ENCODE data around the gene ARL10.

DNA sequence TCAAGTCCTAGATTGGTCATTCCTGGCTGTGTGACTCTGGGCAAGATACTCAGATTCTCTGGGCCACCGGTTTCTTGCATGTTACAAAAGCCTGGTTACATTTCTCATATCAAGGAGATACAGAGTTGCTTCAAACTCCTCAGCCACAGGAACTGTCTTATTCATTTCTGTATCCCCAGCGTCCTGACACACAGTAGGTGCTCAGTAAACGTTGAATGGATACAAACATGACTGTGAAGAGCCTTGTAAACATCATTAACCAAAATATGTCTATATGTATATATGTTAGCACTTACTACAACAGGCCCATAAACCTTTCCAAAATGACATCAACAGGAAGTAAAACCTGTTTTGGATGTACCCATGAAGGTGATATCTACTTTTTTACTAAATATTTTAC is 49.4 kb downstream of the ARL10 start:
- TF ChIP-seq, protein P1, sequence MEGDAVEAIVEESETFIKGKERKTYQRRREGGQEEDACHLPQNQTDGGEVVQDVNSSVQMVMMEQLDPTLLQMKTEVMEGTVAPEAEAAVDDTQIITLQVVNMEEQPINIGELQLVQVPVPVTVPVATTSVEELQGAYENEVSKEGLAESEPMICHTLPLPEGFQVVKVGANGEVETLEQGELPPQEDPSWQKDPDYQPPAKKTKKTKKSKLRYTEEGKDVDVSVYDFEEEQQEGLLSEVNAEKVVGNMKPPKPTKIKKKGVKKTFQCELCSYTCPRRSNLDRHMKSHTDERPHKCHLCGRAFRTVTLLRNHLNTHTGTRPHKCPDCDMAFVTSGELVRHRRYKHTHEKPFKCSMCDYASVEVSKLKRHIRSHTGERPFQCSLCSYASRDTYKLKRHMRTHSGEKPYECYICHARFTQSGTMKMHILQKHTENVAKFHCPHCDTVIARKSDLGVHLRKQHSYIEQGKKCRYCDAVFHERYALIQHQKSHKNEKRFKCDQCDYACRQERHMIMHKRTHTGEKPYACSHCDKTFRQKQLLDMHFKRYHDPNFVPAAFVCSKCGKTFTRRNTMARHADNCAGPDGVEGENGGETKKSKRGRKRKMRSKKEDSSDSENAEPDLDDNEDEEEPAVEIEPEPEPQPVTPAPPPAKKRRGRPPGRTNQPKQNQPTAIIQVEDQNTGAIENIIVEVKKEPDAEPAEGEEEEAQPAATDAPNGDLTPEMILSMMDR (IDR thresholded peaks at IDR 0.05): no peak
- TF ChIP-seq EZH2phosphoT487 (IDR thresholded peaks at IDR 0.05) (no peak), EZH2 (IDR thresholded peaks at IDR 0.05) (no peak)

All from neural progenitor cell (in vitro differentiated cells).